Measurements from ENCODE around the gene RNF215. TPM values are rescaled to one million over a fixed set of nuclear protein-coding genes. Genes with fewer than 3 reads are reported as not detected.

The RNF215 gene
- total and polyA plus RNA-seq, 2 of the 13 experiments (the other 11 are each of a cell fraction or from before 2014, with no cell fraction given): 5.3 to 6.1 TPM

GRCh38 chr22:30404307-30404706 lies 17.1 kb upstream of the RNF215 start (continued):
- TF ChIP-seq ZNF275 (CRISPR knock-in tag; IDR thresholded peaks at IDR 0.05; ENCODE audit: borderline replicate concordance) (no peak), RBAK (CRISPR knock-in tag; IDR thresholded peaks at IDR 0.05) (no peak), ZNF205 (CRISPR knock-in tag; IDR thresholded peaks at IDR 0.05) (peak; percentile 42; the same call in 1 of the 2 replicates), ZNF7 (CRISPR knock-in tag; IDR thresholded peaks at IDR 0.05) (no peak), HNRNPL (IDR thresholded peaks at IDR 0.05; ENCODE audit: low read depth, low read length) (no peak), ZBTB21 (CRISPR knock-in tag; IDR thresholded peaks at IDR 0.05) (no peak), TBL1XR1 (IDR thresholded peaks at IDR 0.05; ENCODE audit: borderline replicate concordance, low read length, partially characterized antibody) (no peak), ZNF782 (CRISPR knock-in tag; IDR thresholded peaks at IDR 0.05; ENCODE audit: borderline replicate concordance) (no peak), ZFP1 (CRISPR knock-in tag; IDR thresholded peaks at IDR 0.05) (no peak), SMARCE1 (IDR thresholded peaks at IDR 0.05; ENCODE audit: borderline replicate concordance) (no peak), ZBTB49 (CRISPR knock-in tag; IDR thresholded peaks at IDR 0.05; ENCODE audit: borderline replicate concordance) (no peak), RBFOX2 (IDR thresholded peaks at IDR 0.05; ENCODE audit: low read depth, low read length) (no peak), NFE2L2 (IDR thresholded peaks at IDR 0.05; ENCODE audit: low read length) (no peak), THAP7 (CRISPR knock-in tag; IDR thresholded peaks at IDR 0.05) (no peak), ETS1 (CRISPR knock-in tag; IDR thresholded peaks at IDR 0.05) (no peak), RCOR2 (CRISPR knock-in tag; IDR thresholded peaks at IDR 0.05) (peak; percentile 45; the same call in 1 of the 2 replicates), ZNF12 (CRISPR knock-in tag; IDR thresholded peaks at IDR 0.05) (no peak), HMGA1 (CRISPR knock-in tag; conservative IDR thresholded peaks at IDR 0.05) (no peak), ELF3 (CRISPR knock-in tag; IDR thresholded peaks at IDR 0.05) (no peak), POLR2A (IDR thresholded peaks at IDR 0.05; ENCODE audit: insufficient read depth in 1 of 2, low read depth in 2 of 2, low read length in 2 of 2) (no peak), ZNF546 (CRISPR knock-in tag; conservative IDR thresholded peaks at IDR 0.05) (no peak), ZBTB20 (CRISPR knock-in tag; IDR thresholded peaks at IDR 0.05; ENCODE audit: borderline replicate concordance, low read depth) (0 out of 2 replicates have a peak, but pooled peaks have one; percentile 41), GRHL1 (CRISPR knock-in tag; conservative IDR thresholded peaks at IDR 0.05) (no peak), ZFP37 (CRISPR knock-in tag; IDR thresholded peaks at IDR 0.05; ENCODE audit: borderline replicate concordance) (no peak), SMC3 (IDR thresholded peaks at IDR 0.05; ENCODE audit: low read length) (no peak; the same call in 1 of the 2 replicates)
